Hepatocyte (in vitro differentiated cells): ENCODE results near the gene MFSD11. TPM values are rescaled to one million over a fixed set of nuclear protein-coding genes. Genes with fewer than 3 reads are reported as not detected.
"Not testable (repeated sequence)": the region's sequence is repeated elsewhere in the genome, so short reads cannot be mapped to it uniquely, and the experiment has no call there.

Source experiments
- DNase-seq: peaks from one replicate; pipeline ENCODE4 v3.0.0-alpha.2; 2016; ENCODE audit warnings: low spot score
- H2AFZ ChIP-seq: fragments of 200-600 bp; sonication (generic); 2 replicates; pipeline ENCODE4 v1.6.0; 2016; ENCODE audit warnings: antibody characterized with exemption, mild to moderate bottlenecking
- H3K27ac ChIP-seq: fragments of 200-600 bp; sonication (generic); 2 replicates; pipeline ENCODE4 v1.5.1; 2016; ENCODE audit warnings: mild to moderate bottlenecking
- H3K27me3 ChIP-seq: fragments of 200-600 bp; sonication (generic); 2 replicates; pipeline ENCODE4 v1.6.1; 2016
- H3K36me3 ChIP-seq: fragments of 200-600 bp; sonication (generic); replicated peaks from 2 replicates; pipeline ENCODE4 v1.5.1; 2016; ENCODE audit warnings: low read depth; ENCODE audit not compliant: insufficient read depth
- H3K4me1 ChIP-seq: fragments of 200-600 bp; sonication (generic); 2 replicates; pipeline ENCODE4 v1.5.1; 2016; ENCODE audit warnings: mild to moderate bottlenecking, moderate library complexity; ENCODE audit not compliant: insufficient read depth
- H3K4me2 ChIP-seq: fragments of 200-600 bp; sonication (generic); 2 replicates; pipeline ENCODE4 v1.6.0; 2016
- H3K4me3 ChIP-seq: fragments of 200-600 bp; sonication (generic); 2 replicates; pipeline ENCODE4 v1.5.1; 2016; ENCODE audit warnings: mild to moderate bottlenecking
- H3K79me2 ChIP-seq: fragments of 200-600 bp; sonication (generic); 2 replicates; pipeline ENCODE4 v1.6.0; 2017; ENCODE audit warnings: mild to moderate bottlenecking
- H3K9me2 ChIP-seq: fragments of 200-600 bp; sonication (generic); replicated peaks from 2 replicates; pipeline ENCODE4 v1.6.0; 2017; ENCODE audit warnings: mild to moderate bottlenecking; ENCODE audit not compliant: insufficient read depth
- H3K9me3 ChIP-seq: fragments of 200-600 bp; sonication (generic); 2 replicates; pipeline ENCODE4 v1.5.1; 2016; ENCODE audit warnings: low read depth, mild to moderate bottlenecking
- H4K20me1 ChIP-seq: fragments of 200-600 bp; sonication (generic); 2 replicates; pipeline ENCODE4 v1.6.0; 2016; ENCODE audit warnings: mild to moderate bottlenecking; ENCODE audit not compliant: insufficient read depth, poor library complexity, severe bottlenecking
- EZH2 ChIP-seq: fragments of 200-600 bp; sonication (generic); IDR thresholded peaks from 2 replicates; pipeline ENCODE4 v1.6.1; 2016; ENCODE audit warnings: antibody characterized with exemption, mild to moderate bottlenecking, borderline replicate concordance
- EZH2phosphoT487 ChIP-seq: fragments of 200-600 bp; sonication (generic); IDR thresholded peaks from one replicate; pipeline ENCODE4 v1.6.1; 2018; ENCODE audit warnings: antibody characterized with exemption, mild to moderate bottlenecking, low read depth, moderate library complexity; ENCODE audit not compliant: unreplicated experiment, severe bottlenecking
- WGBS: methylation state at CpG from one replicate; pipeline ENCODE4 v1.1.6; 2016; ENCODE audit warnings: low lambda C conversion rate; ENCODE audit errors: missing lambda C conversion rate; 5-methylcytosine and 5-hydroxymethylcytosine counted together
- polyA plus RNA-seq: library from polyadenylated mRNA; unstranded; fragments of >200 nt; fragmentation: Nextera tagmentation; extraction: Ambion mirVana; gene quantifications from 2 replicates; pipeline ENCODE4 v1.2.1, GENCODE V29; 2016
- total RNA-seq: library from RNA; depleted of rRNA; stranded (reverse); fragments of >200 nt; gene quantifications from 2 replicates; pipeline ENCODE4 v1.2.3, GENCODE V29; 2014
- TF ChIP-seq, protein P1 (sequence below): fragments of 200-600 bp; sonication (generic); IDR thresholded peaks from 2 replicates; pipeline ENCODE4 v1.5.1; 2016; ENCODE audit warnings: antibody characterized with exemption, mild to moderate bottlenecking; ENCODE audit not compliant: poor library complexity

MFSD11 gene
- total and polyA plus RNA-seq, 2 experiments from 2014 or later, result 43.5 to 66.6 TPM

DNA sequence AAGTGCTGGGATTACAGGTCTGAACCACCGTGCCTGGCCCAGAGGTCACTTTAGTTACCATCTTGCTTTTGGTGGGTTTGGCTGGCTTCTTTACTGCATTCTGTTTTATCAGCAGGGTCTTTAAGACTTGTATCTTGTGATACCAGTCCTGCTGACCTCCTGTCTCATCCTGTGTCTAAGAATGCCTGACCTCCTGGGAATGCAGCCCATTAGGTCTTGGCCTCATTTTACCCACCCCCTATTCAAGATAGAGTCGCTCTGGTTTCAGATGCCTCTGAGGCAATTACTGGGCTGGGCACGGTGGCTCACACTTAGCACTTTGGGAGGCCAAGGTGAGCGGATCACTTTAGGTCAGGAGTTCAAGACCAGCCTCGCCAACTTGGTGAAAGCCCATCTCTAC lies 63.8 kb downstream of the MFSD11 start:
- no peaks in the 10 kb centered on the region for H4K20me1 ChIP-seq
- H3K4me1 ChIP-seq, result no peaks in the 10 kb centered on the region

DNA sequence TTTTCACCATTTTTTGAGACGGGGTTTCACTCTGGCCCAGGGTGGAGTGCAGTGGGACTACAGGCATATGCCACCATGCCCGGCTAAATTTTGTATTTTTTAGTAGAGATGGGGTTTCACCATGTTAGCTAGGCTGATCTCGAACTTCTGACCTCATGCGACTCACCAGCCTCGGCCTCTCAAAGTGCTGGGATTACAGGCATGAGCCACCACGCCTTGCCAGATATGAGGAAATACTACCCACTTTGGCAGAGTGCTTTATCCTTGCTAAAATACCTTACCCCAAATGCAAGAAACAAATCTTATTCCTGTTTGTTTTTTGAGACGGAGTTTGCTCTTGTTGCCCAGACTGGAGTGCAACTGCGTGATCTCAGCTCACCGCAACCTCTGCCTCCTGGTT lies 67.4 kb downstream of the MFSD11 start:
- Histone ChIP-seq H2AFZ (no peak overlapping the region), H3K4me1 (no peaks in the 10 kb centered on the region), H3K36me3 (no peaks in the 10 kb centered on the region), H3K4me3 (no peak overlapping the region), H3K27me3 (no peaks in the 10 kb centered on the region), H3K9me2 (no peaks in the 10 kb centered on the region), H3K27ac (no peak overlapping the region), H4K20me1 (no peaks in the 10 kb centered on the region), H3K4me2 (no peak overlapping the region), H3K9me3 (no peaks in the 10 kb centered on the region), H3K79me2 (no peaks in the 10 kb centered on the region)
- no peak for TF ChIP-seq EZH2phosphoT487
- no peak for TF ChIP-seq EZH2
- TF ChIP-seq, protein P1, sequence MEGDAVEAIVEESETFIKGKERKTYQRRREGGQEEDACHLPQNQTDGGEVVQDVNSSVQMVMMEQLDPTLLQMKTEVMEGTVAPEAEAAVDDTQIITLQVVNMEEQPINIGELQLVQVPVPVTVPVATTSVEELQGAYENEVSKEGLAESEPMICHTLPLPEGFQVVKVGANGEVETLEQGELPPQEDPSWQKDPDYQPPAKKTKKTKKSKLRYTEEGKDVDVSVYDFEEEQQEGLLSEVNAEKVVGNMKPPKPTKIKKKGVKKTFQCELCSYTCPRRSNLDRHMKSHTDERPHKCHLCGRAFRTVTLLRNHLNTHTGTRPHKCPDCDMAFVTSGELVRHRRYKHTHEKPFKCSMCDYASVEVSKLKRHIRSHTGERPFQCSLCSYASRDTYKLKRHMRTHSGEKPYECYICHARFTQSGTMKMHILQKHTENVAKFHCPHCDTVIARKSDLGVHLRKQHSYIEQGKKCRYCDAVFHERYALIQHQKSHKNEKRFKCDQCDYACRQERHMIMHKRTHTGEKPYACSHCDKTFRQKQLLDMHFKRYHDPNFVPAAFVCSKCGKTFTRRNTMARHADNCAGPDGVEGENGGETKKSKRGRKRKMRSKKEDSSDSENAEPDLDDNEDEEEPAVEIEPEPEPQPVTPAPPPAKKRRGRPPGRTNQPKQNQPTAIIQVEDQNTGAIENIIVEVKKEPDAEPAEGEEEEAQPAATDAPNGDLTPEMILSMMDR, result no peak
- WGBS, result 86% methylated on average over 9 of the region's 9 CpGs
- no peak for DNase-seq

More for the DNA sequence above, 63.8 kb downstream of the MFSD11 start:
- H3K27me3 ChIP-seq, result no peaks in the 10 kb centered on the region
- TF ChIP-seq, protein P1, result no peak
- TF ChIP-seq EZH2 (no peak), EZH2phosphoT487 (no peak)
- no peaks in the 10 kb centered on the region for H3K9me3 ChIP-seq
- H3K9me2 ChIP-seq, result no peaks in the 10 kb centered on the region
- H3K4me3 ChIP-seq, result no peak overlapping the region
- no peak overlapping the region for H2AFZ ChIP-seq
- H3K27ac ChIP-seq, result no peak overlapping the region
- H3K36me3 ChIP-seq, result no peaks in the 10 kb centered on the region
- 81% methylated on average over 5 of the region's 5 CpGs for WGBS
- no peak overlapping the region for H3K4me2 ChIP-seq
- no peaks in the 10 kb centered on the region for H3K79me2 ChIP-seq
- DNase-seq, result no peak

DNA sequence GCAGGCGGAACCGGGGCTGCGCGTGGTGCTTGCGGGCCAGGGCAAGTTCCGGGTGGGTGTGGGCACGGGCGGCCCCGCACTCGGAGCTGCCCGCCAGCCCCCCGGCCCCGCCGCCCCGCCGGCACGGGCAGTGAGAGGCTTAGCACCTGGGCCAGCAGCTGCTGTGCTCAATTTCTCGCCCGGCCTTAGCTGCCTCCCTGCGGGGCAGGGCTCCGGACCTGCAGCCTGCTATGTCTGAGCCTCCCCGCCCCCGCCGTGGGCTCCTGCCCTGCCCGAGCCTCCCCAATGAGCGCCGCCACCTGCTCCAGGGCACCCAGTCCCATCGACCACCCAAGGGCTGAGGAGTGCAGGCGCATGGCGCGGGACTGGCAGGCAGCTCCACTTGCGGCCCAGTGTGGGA lies 68.2 kb downstream of the MFSD11 start:
- not testable (repeated sequence) for H3K4me3 ChIP-seq, H3K4me1 ChIP-seq
- 91% methylated on average over 7 of the region's 32 CpGs for WGBS

DNA sequence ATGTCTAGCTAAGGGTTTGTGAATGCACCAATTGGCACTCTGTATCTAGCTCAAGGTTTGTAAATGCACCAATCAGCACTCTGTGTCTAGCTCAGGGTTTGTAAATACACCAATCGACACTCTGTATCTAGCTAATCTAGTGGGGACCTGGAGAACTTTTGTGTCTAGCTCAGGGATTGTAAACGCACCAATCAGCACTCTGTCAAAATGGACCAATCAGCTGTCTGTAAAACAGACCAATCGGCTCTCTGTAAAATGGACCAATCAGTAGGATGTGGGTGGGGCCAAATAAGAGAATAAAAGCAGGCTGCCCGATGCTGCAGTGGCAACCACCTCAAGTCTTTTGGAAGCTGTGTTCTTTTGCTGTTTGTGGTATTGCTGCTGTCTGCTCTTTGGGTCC lies 68.8 kb downstream of the MFSD11 start:
- not testable (repeated sequence) for H4K20me1 ChIP-seq, H3K4me3 ChIP-seq, H3K9me2 ChIP-seq, H3K27ac ChIP-seq, H3K79me2 ChIP-seq, H3K4me1 ChIP-seq, H3K4me2 ChIP-seq, DNase-seq, H3K27me3 ChIP-seq, H3K9me3 ChIP-seq, H3K36me3 ChIP-seq, H2AFZ ChIP-seq
- 96% methylated on average over 4 of the region's 4 CpGs for WGBS

More for the DNA sequence above, 68.2 kb downstream of the MFSD11 start:
- H3K9me2 ChIP-seq, H3K9me3 ChIP-seq, H3K36me3 ChIP-seq, H3K27ac ChIP-seq, H3K79me2 ChIP-seq, DNase-seq, H4K20me1 ChIP-seq, H3K27me3 ChIP-seq, H2AFZ ChIP-seq, H3K4me2 ChIP-seq: not testable (repeated sequence)

DNA sequence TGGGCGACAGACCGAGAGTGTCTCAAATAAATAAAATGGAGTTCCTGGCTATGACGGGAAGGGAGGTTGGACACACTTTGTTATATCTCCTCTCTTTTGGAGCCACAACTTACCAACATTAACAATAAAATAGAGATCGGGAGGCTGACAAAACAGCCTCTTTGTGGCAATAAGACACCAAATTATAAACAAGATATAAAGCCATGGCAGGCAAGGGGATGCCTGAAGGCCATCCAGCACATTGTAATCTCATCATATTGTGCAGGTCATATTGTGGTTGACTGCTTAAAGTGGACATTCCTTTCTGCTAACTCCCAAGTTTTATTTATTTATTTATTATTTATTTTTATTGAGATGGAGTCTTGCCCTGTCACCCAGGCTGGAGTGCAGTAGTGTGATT lies 70.4 kb downstream of the MFSD11 start:
- 96% methylated on average over 4 of the region's 4 CpGs for WGBS
- Histone ChIP-seq H3K27me3 (no peaks in the 10 kb centered on the region), H2AFZ (no peak overlapping the region), H4K20me1 (no peaks in the 10 kb centered on the region), H3K9me3 (no peaks in the 10 kb centered on the region), H3K27ac (no peak overlapping the region), H3K4me3 (no peak overlapping the region), H3K4me2 (no peak overlapping the region), H3K9me2 (no peaks in the 10 kb centered on the region), H3K4me1 (no peaks in the 10 kb centered on the region), H3K79me2 (no peaks in the 10 kb centered on the region), H3K36me3 (no peaks in the 10 kb centered on the region)
- no peak for TF ChIP-seq EZH2
- TF ChIP-seq, protein P1, result no peak
- TF ChIP-seq EZH2phosphoT487, result no peak
- DNase-seq, result no peak
